Neuron (in vitro differentiated cells): ENCODE results near the gene GFRA3.
A peak's percentile ranks its signal among the peaks of the same experiment; 100 is the strongest.

Experiments
- H2AFZ ChIP-seq: one replicate; pipeline ENCODE4 v1.6.1; 2013; ENCODE audit warnings: low read depth, mild to moderate bottlenecking, inconsistent platforms, low read length, moderate library complexity
- H3K27me3 ChIP-seq: one replicate; pipeline ENCODE4 v1.6.1; 2013; ENCODE audit warnings: low read length; ENCODE audit not compliant: insufficient read depth
- H3K36me3 ChIP-seq: one replicate; pipeline ENCODE4 v1.6.1; 2013; ENCODE audit warnings: low read length; ENCODE audit not compliant: insufficient read depth
- H3K4me1 ChIP-seq: one replicate; pipeline ENCODE4 v1.6.1; 2013; ENCODE audit warnings: low read length; ENCODE audit not compliant: insufficient read depth
- H3K4me3 ChIP-seq: 2 replicates; pipeline ENCODE4 v1.5.1; 2013; ENCODE audit warnings: mild to moderate bottlenecking, low read length, moderate library complexity
- H3K9me3 ChIP-seq: one replicate; pipeline ENCODE4 v1.6.1; 2013; ENCODE audit warnings: low read length

GFRA3 gene

DNA sequence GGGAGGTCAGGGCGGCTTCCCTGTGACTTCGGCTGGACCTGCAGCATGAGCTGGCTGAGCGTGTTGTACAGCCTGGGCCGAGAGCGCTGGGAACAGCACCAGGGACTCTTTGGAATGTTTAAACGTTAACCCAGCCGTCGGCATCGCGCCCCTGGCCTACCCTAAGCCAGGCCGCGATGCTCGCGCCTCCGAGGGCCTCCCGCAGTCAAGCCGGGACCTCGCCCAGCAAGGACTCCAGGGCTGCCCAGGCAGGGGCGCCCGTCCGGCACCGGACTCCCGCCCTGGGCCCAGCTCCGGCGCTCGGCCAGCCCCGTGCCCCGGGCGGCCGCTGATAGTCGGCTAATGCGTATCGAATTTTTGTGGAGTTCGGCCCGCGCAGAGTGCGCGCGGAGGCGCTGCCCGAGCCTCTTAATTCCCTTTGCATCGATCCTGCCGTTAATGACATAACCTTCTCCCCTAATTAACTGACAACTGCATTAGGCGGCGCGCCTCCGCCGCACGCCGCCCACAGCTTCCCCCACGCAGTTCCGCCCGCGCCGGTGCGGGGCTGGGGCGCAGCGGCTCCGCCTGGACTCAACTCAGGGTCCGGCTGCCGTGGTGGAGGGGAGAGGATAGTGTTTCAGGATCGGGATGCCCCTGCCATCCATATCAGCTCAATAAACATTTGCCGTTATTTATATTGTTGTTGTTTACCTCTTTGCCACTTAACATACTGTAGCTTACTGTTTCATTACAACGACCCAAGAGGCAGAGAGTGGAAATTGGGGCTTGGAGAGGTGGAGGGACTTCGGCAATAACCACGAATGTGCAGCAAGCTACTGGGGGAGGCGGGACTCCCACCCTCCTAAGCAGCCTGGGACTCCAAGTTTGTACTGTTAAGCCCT lies 32.5 kb downstream of the GFRA3 start:
- H3K36me3 ChIP-seq, result no peaks in the 10 kb centered on the region
- no peak overlapping the region for H2AFZ ChIP-seq
- H3K27me3 ChIP-seq, result peaks cover 4% of the 10 kb centered on the region
- peaks cover 4% of the 10 kb centered on the region for H3K4me1 ChIP-seq
- no peaks in the 10 kb centered on the region for H3K9me3 ChIP-seq
- peak overlapping the region; percentile 8 for H3K4me3 ChIP-seq

DNA sequence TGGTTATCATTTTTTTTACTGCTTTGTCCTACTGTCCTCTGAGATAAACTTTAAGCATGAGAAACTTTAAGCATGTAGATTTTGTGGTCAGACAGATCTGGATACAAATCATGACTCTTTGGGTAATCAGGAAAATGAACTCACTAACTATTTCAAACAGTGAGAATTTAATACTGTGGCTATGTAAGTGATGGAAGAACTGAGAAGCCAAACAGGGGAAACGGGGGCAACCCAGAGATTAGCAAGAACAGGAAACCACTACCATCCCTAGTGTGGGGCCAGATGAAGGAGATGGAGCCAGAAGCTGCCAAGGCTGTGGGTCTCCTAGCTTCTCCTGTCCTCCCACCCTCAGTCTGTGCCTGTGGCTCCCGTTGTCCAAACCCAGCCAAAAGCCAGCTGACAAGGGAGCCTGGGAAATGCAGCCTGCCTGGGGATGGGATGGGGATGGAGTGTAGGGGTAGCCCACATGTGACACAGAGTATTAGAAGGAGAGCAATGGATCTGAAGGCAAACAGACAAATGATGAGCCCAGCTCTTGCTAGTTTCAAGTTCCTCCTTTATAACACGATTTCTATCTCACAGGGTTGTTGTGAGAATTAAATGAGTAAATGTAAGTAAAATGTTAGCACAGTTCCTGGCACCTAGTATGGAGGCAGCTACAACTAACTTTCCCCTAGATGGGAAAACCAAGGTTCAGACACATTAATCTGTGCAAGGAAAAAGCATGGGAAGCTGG lies 33.6 kb downstream of the GFRA3 start:
- Histone ChIP-seq H3K27me3 (peaks cover 4% of the 10 kb centered on the region), H3K4me3 (no peak overlapping the region)

DNA sequence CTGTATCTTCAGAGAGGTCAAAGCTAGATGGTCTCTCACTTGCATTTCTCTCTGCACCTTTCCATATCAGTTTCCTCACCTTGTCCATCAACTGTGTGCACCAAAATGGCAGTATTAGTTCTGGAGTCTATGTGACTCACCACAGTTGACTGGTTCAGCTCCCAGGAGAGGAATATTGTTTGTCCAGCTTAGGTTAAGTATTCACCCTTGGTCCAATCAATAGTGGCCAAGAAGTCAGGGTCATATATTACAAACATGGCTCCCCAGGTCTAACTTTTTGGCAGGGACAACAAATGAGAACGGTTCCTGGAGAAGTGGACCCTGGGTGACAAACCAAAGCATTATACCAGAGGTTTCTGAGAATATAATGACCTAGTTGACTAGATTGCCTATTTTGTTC lies 36.4 kb downstream of the GFRA3 start:
- Histone ChIP-seq H3K4me1 (no peaks in the 10 kb centered on the region), H3K4me3 (no peak overlapping the region), H2AFZ (no peak overlapping the region), H3K36me3 (no peaks in the 10 kb centered on the region), H3K9me3 (no peaks in the 10 kb centered on the region), H3K27me3 (peaks cover 4% of the 10 kb centered on the region)

More for the DNA sequence above, 33.6 kb downstream of the GFRA3 start:
- H2AFZ ChIP-seq, result no peak overlapping the region
- no peaks in the 10 kb centered on the region for H3K9me3 ChIP-seq
- peaks cover 3% of the 10 kb centered on the region for H3K4me1 ChIP-seq
- no peaks in the 10 kb centered on the region for H3K36me3 ChIP-seq

DNA sequence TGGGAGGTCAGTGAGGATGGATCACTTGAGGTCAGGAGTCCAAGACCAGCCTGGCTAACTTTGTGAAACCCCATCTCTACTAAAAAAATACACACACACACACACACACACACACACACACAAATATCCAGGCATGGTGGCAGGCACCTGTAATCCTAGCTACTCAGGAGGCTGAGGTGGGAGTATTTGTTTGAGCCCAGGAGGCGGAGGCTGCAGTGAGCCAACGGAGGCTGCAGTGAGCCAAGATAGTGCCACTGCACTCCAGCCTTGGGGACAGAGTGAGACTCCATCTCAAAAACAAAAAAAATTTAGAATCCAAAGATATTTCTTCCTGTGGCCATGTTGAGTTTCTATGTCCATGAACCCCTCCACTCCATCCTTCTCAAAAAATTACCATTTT lies 39.8 kb downstream of the GFRA3 start:
- no peaks in the 10 kb centered on the region for H3K9me3 ChIP-seq
- no peaks in the 10 kb centered on the region for H3K27me3 ChIP-seq
- no peaks in the 10 kb centered on the region for H3K4me1 ChIP-seq
- no peaks in the 10 kb centered on the region for H3K36me3 ChIP-seq
- no peak overlapping the region for H3K4me3 ChIP-seq
- H2AFZ ChIP-seq, result no peak overlapping the region

DNA sequence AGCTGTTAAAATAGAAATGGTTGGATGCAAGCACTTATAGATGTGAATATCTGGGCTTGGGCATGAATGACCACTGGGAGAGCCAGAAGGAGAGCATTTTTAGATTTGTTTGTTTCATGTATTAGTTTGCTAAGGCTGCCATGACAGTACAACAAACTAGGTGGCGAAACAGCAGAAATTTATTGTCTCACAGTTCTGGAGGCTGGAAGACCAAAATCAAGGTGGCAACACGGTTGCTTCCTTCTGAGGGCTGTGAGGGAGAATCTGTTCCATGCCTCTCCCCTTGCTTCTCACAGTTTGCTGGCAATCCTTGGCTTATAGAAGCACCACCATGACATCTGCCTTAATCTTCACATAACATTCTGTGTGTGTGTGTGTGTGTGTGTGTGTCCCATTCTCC lies 41.1 kb downstream of the GFRA3 start:
- Histone ChIP-seq H2AFZ (no peak overlapping the region), H3K4me3 (no peak overlapping the region), H3K27me3 (no peaks in the 10 kb centered on the region), H3K36me3 (no peaks in the 10 kb centered on the region), H3K9me3 (no peaks in the 10 kb centered on the region), H3K4me1 (no peaks in the 10 kb centered on the region)

DNA sequence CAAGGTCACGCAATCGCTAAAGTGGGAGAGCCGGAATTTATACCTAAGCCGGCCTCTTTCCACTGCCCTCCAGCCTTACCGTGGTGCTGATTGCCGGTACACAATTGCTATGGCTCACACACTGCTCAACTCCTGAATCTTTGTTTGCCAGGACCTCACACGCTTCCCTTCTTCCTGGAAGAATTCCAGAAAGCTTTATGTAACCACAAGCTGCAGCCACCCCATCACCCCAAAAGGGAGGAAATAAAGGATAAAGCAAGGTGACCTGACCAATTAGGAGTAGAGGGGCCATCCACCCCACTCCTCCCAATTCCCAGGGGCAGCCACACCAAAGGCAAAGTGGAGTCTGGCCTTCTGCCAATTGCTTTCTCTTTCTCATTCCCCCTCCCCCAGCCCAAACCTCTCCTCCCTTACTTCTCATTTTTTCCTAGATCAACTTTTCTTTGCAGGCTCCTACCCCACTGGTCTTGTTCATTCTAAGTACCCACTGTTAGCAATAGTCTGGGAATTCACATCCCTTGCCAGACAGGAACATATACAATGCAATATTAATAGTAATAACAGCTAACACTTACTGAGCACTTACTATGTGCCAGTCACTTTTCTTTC lies 43.3 kb downstream of the GFRA3 start:
- no peaks in the 10 kb centered on the region for H3K36me3 ChIP-seq

DNA sequence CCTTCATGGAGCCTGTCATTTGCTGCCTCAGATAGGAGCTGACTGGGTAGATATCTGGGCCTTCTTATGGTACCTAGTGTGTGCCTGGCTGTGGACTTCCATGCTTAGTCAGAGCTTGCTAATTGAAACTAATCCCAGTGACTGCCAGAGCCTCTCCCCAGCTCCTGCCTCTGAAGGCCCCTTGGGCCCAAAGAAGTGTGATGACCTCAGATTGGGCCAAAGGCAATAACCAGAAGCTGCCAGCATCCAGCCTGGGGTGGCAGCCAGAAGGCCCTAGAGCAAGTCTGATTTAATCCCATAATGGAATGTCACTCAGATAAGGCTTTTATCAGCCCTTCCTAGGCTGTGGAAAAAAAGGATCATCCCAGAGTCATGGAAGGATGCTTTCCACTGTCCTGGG lies 44.2 kb downstream of the GFRA3 start:
- H3K4me3 ChIP-seq, result no peak overlapping the region
- H3K9me3 ChIP-seq, result no peaks in the 10 kb centered on the region
- H3K36me3 ChIP-seq, result no peaks in the 10 kb centered on the region
- no peak overlapping the region for H2AFZ ChIP-seq
- H3K4me1 ChIP-seq, result no peaks in the 10 kb centered on the region
- H3K27me3 ChIP-seq, result no peaks in the 10 kb centered on the region

More for the DNA sequence above, 43.3 kb downstream of the GFRA3 start:
- Histone ChIP-seq H3K9me3 (no peaks in the 10 kb centered on the region), H3K27me3 (no peaks in the 10 kb centered on the region), H2AFZ (no peak overlapping the region), H3K4me1 (no peaks in the 10 kb centered on the region), H3K4me3 (no peak overlapping the region)

DNA sequence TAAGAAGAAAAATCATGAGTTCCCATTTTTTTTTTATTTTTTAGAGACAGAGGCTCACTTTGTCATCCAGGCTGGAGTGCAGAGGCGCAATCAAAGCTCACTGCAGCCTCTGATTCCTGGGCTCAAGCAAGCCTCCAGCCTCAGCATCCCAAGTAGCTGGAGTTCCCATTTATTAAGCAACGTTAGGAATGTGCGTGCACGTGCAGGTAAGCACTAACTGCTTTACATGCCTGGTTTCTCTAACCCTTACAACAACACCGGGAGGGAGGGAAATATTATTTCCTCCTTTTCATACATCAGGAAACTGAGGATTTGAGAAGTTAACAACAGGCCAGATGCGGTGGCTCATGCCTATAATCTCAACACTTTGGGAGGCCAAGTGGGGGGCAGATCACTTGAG lies 45.0 kb downstream of the GFRA3 start:
- H3K36me3 ChIP-seq, result no peaks in the 10 kb centered on the region
- H2AFZ ChIP-seq, result no peak overlapping the region
- no peaks in the 10 kb centered on the region for H3K27me3 ChIP-seq
- no peak overlapping the region for H3K4me3 ChIP-seq
- H3K9me3 ChIP-seq, result no peaks in the 10 kb centered on the region
- H3K4me1 ChIP-seq, result no peaks in the 10 kb centered on the region

DNA sequence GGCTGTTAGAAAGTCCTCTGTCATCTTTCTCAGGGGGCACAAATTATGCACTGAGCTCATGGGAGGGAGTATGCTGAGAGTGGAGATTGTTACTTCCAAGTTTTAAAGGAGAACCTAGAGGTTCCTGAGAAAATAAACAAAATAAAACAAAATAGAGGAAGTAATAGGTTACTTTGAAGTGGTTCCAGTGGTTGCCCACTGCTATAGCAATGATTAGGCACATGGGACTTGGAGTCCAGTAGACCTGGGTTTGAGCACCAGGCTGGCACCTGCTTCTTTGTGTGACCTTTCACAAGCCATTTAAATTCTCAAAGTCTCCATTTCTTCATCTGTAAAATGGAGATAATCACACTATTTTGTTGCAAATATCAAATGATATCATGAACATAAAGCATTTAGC lies 47.5 kb downstream of the GFRA3 start:
- Histone ChIP-seq H3K4me1 (no peaks in the 10 kb centered on the region), H3K27me3 (peaks cover 7% of the 10 kb centered on the region), H3K36me3 (no peaks in the 10 kb centered on the region), H3K9me3 (no peaks in the 10 kb centered on the region), H2AFZ (no peak overlapping the region), H3K4me3 (no peak overlapping the region)

DNA sequence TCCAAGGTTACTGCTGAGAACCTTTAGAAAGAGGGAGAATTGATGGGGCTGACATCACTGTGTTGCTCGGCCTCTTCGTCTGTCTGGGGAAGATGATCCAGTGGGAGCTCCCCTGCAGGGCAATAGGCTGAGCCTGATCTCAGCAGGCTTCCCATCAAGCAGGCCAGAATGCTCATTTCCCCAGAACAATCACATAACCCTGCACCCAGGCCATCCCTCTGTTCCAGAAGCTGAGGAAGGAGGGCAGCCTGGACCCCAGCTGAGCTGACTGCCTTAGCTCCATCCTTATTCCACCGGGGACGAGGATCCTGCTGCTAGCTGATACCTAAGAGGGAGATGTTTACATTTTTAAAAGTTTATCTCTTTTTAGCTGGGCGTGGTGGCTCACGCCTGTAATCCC lies 49.7 kb downstream of the GFRA3 start:
- Histone ChIP-seq H2AFZ (no peak overlapping the region), H3K27me3 (peaks cover 7% of the 10 kb centered on the region), H3K4me3 (no peak overlapping the region), H3K4me1 (no peaks in the 10 kb centered on the region), H3K9me3 (no peaks in the 10 kb centered on the region), H3K36me3 (no peaks in the 10 kb centered on the region)

DNA sequence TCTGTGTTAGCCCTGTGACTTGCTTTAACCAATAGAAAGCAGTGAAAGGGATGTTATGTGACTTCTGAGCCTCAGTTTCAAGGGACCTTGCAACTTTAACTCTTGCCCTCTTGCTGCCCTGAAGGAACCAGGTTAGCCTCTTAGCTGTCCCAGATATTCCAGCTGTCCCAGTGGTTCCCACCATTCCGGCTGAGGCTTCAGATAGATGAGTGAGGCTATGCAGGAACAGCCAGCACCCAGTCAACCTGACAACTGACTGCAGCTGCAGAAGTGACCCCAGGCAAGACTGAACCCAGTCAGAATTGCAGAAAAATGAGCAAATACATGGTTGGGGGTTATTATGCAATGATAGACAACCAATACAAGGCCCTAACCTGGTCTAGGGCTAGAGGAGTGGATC lies 50.9 kb downstream of the GFRA3 start:
- Histone ChIP-seq H2AFZ (no peak overlapping the region), H3K36me3 (no peaks in the 10 kb centered on the region), H3K9me3 (no peaks in the 10 kb centered on the region), H3K4me3 (no peak overlapping the region), H3K4me1 (no peaks in the 10 kb centered on the region), H3K27me3 (peaks cover 7% of the 10 kb centered on the region)

DNA sequence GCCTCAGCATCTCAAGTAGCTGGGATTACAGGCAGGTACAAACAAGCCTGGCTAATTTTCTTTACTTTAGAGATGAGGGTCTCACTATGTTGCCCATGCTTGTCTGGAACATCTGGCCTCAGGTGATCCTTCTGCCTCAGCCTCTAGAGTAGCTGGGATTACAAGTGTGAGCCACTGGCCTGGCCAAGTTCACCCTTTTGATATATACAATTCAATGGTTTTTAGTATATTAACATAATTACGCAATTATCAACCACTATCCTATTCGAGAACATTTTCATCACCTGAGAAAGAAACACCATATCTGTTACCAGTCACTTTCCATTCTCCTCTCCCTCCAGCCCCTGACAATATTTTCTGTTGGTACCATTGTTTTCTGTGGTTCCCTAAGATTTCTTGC lies 57.6 kb downstream of the GFRA3 start:
- Histone ChIP-seq H3K9me3 (no peaks in the 10 kb centered on the region), H3K36me3 (no peaks in the 10 kb centered on the region), H2AFZ (no peak overlapping the region), H3K27me3 (no peaks in the 10 kb centered on the region), H3K4me3 (no peak overlapping the region), H3K4me1 (peaks cover 7% of the 10 kb centered on the region)
